ENCODE results near the gene BRIP1. TPM values are rescaled to one million over a fixed set of nuclear protein-coding genes. Genes with fewer than 3 reads are reported as not detected.

Gene BRIP1
- total RNA-seq, 1 donor from 2014 or later = 66.4 TPM

DNA sequence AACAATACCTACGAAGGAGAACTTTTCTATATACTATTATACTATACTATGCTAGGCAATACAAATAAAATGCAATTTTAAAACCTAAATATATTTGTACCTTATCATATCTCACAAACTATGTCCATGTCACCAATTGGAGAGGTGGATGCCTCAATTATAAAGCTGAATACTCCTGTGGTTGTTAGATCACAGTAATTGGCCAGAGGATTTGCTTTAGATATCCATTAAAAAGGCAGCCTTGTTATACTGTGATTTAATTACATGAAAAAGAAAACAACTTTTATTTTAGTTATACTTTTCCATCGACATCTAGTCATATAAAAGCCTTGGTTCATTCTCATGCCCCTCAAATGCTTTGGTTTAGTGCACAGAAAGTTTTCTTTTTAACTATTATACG is 129.3 kb downstream of the BRIP1 start:
- H3K36me3 Mint-ChIP-seq = peaks cover 25% of the 10 kb centered on the region
- Histone ChIP-seq H3K27me3 (no peaks in the 10 kb centered on the region), H3F3A (ENCODE audit: low read depth) (no peaks in the 10 kb centered on the region), H3K4me3 (no peak overlapping the region), H3K4me2 (no peak overlapping the region), H3K9ac (no peak overlapping the region), H3K36me3 (peaks cover 25% of the 10 kb centered on the region), H3K27ac (no peak overlapping the region), H4K20me1 (ENCODE audit: low read depth) (no peaks in the 10 kb centered on the region), H3K4me1 (no peaks in the 10 kb centered on the region), H3K9me3 (ENCODE audit: low read depth) (no peaks in the 10 kb centered on the region), H2AFZ (replicated peaks) (no peak overlapping the region), H3K79me2 (ENCODE audit: low read depth) (no peaks in the 10 kb centered on the region)
- H3K4me3 Mint-ChIP-seq = no peak overlapping the region
- peaks cover 7% of the 10 kb centered on the region for H3K9me3 Mint-ChIP-seq
- TF ChIP-seq CTCF (IDR thresholded peaks at IDR 0.05) (no peak), EZH2 (IDR thresholded peaks at IDR 0.05) (no peak), EZH2phosphoT487 (IDR thresholded peaks at IDR 0.05) (no peak)
- H3K4me1 Mint-ChIP-seq = no peaks in the 10 kb centered on the region
- H3K27me3 Mint-ChIP-seq (ENCODE audit: insufficient read depth, low read depth) = no peaks in the 10 kb centered on the region
- DNase-seq (ENCODE audit: low spot score) = no peak
- no peak overlapping the region for H3K27ac Mint-ChIP-seq

DNA sequence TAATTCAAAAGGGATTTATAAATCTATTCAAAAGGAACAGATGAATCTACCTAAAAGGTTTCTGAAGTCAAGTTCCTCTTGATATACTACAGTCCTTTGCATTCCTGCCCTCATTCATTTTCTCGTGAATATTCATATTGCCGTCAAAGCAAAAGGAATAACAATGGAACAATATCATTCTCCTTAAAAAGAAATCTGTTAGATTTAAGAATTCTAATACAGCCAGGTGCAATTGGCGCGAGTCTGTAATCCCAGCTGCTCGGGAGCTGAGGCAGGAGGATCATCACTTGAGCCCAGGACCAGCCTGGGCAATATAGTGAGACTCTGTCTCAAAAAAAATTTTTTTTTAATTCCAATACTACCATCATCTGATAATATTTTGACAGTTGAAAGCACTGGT is 130.3 kb downstream of the BRIP1 start:
- TF ChIP-seq EZH2phosphoT487 (IDR thresholded peaks at IDR 0.05) (no peak), CTCF (IDR thresholded peaks at IDR 0.05) (no peak), EZH2 (IDR thresholded peaks at IDR 0.05) (no peak)
- Mint-ChIP-seq H3K9me3 (peaks cover 7% of the 10 kb centered on the region), H3K36me3 (peaks cover 23% of the 10 kb centered on the region), H3K4me3 (no peak overlapping the region), H3K4me1 (no peaks in the 10 kb centered on the region), H3K27ac (no peak overlapping the region), H3K27me3 (ENCODE audit: insufficient read depth, low read depth) (no peaks in the 10 kb centered on the region)
- H3K27me3 ChIP-seq = no peaks in the 10 kb centered on the region
- no peak overlapping the region for H3K9ac ChIP-seq
- no peak overlapping the region for H3K27ac ChIP-seq
- H2AFZ ChIP-seq (replicated peaks) = no peak overlapping the region
- no peak overlapping the region for H3K4me2 ChIP-seq
- H3K4me3 ChIP-seq = no peak overlapping the region
- no peaks in the 10 kb centered on the region for H3K9me3 ChIP-seq (ENCODE audit: low read depth)
- H3F3A ChIP-seq (ENCODE audit: low read depth) = no peaks in the 10 kb centered on the region
- H3K4me1 ChIP-seq = no peaks in the 10 kb centered on the region
- H4K20me1 ChIP-seq (ENCODE audit: low read depth) = no peaks in the 10 kb centered on the region
- H3K36me3 ChIP-seq = peaks cover 15% of the 10 kb centered on the region
- DNase-seq (ENCODE audit: low spot score) = no peak
- no peaks in the 10 kb centered on the region for H3K79me2 ChIP-seq (ENCODE audit: low read depth)

DNA sequence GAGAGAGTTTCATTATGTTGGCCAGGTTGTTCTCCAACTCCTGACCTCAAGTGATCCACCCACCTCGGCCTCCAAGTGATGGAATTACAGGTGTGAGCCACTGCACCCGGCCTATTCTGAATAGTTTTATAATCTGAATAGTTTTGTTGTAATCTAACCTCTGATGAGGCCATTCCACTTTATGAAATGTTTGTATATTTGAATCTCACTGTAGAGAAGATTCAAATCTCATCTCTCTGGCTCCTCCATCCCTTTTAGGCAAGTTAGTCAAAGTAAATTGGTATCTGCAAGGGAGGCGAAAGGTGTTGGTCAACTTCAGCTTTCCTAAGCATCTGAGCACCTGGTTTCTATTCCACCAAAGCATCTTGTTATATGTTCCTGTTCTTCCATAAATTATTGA is 131.2 kb downstream of the BRIP1 start:
- Histone ChIP-seq H3K9me3 (ENCODE audit: low read depth) (no peaks in the 10 kb centered on the region), H4K20me1 (ENCODE audit: low read depth) (no peaks in the 10 kb centered on the region), H3K4me1 (no peaks in the 10 kb centered on the region), H3K9ac (no peak overlapping the region), H3K4me2 (no peak overlapping the region), H3K27me3 (no peaks in the 10 kb centered on the region), H2AFZ (replicated peaks) (no peak overlapping the region), H3K27ac (no peak overlapping the region), H3K4me3 (no peak overlapping the region), H3K79me2 (ENCODE audit: low read depth) (no peaks in the 10 kb centered on the region), H3F3A (ENCODE audit: low read depth) (no peaks in the 10 kb centered on the region), H3K36me3 (peaks cover 9% of the 10 kb centered on the region)
- no peaks in the 10 kb centered on the region for H3K27me3 Mint-ChIP-seq (ENCODE audit: insufficient read depth, low read depth)
- peaks cover 16% of the 10 kb centered on the region for H3K36me3 Mint-ChIP-seq
- TF ChIP-seq EZH2 (IDR thresholded peaks at IDR 0.05) (no peak), CTCF (IDR thresholded peaks at IDR 0.05) (no peak), EZH2phosphoT487 (IDR thresholded peaks at IDR 0.05) (no peak)
- H3K4me1 Mint-ChIP-seq = no peaks in the 10 kb centered on the region
- peaks cover 3% of the 10 kb centered on the region for H3K9me3 Mint-ChIP-seq
- no peak for DNase-seq (ENCODE audit: low spot score)
- H3K27ac Mint-ChIP-seq = no peak overlapping the region
- no peak overlapping the region for H3K4me3 Mint-ChIP-seq
